ENCODE results near the gene AGBL1.

The AGBL1 gene

GRCh38 chr15:86165265-86166211 is 85.9 kb downstream of the AGBL1 start:
- peak; percentile 82 for DNase-seq

GRCh38 chr15:86167841-86168240 is 88.2 kb downstream of the AGBL1 start:
- no peak for DNase-seq

- no peak for DNase-seq
These were observed 99.2 kb downstream of the AGBL1 start for GRCh38 chr15:86178845-86179244.

GRCh38 chr15:86183596-86184491 is 104.2 kb downstream of the AGBL1 start:
- DNase-seq, result no peak

GRCh38 chr15:86193716-86194380 is 114.2 kb downstream of the AGBL1 start:
- DNase-seq, result no peak

- DNase-seq, result no peak
These were observed 118.1 kb downstream of the AGBL1 start for GRCh38 chr15:86197770-86198169.

- DNase-seq, result no peak
These were observed 119.9 kb downstream of the AGBL1 start for GRCh38 chr15:86199467-86200145.

GRCh38 chr15:86201313-86202008 is 121.8 kb downstream of the AGBL1 start:
- DNase-seq, result no peak

- no peak for DNase-seq
These were observed 123.8 kb downstream of the AGBL1 start for GRCh38 chr15:86203462-86203861.

GRCh38 chr15:86205096-86205495 is 125.4 kb downstream of the AGBL1 start:
- no peak for DNase-seq

GRCh38 chr15:86213420-86213819 is 133.7 kb downstream of the AGBL1 start:
- DNase-seq, result no peak

GRCh38 chr15:86213888-86214287 is 134.2 kb downstream of the AGBL1 start:
- DNase-seq, result no peak

GRCh38 chr15:86221119-86221518 is 141.4 kb downstream of the AGBL1 start:
- no peak for DNase-seq

- DNase-seq, result no peak
These were observed 149.6 kb downstream of the AGBL1 start for GRCh38 chr15:86229306-86229705.

GRCh38 chr15:86229936-86230335 is 150.3 kb downstream of the AGBL1 start:
- DNase-seq, result no peak

- peak; percentile 13 for DNase-seq
These were observed 152.4 kb downstream of the AGBL1 start for GRCh38 chr15:86231864-86232721.

- no peak for DNase-seq
These were observed 156.0 kb downstream of the AGBL1 start for GRCh38 chr15:86235667-86236066.

GRCh38 chr15:86236356-86237110 is 156.9 kb downstream of the AGBL1 start:
- no peak for DNase-seq

GRCh38 chr15:86237111-86237500 is 157.4 kb downstream of the AGBL1 start:
- no peak for DNase-seq

All from fibroblast of skin of right quadriceps (primary cell).